SK-N-SH treated with all-trans-retinoic acid at 6 μM for 48 hours (cell line): Measurements from ENCODE around the gene STEAP1.

Experiments
- ATAC-seq: fragments of 200-7000 bp; cut with Tn5 transposase; 3 replicates; pipeline ENCODE4 v1.9.1; 2020; ENCODE audit warnings: mild to moderate bottlenecking, moderate library complexity
- ARNTL ChIP-seq: fragments of 450-650 bp; formaldehyde crosslinking; IDR thresholded peaks from 2 replicates; pipeline ENCODE4 v1.5.0; 2020; ENCODE audit warnings: low read depth, mild to moderate bottlenecking, moderate library complexity, borderline replicate concordance
- BACH2 ChIP-seq: fragments of 250-450 bp; sonication (Bioruptor Pico); IDR thresholded peaks from 2 replicates; pipeline ENCODE4 v1.9.0; 2021; ENCODE audit warnings: mild to moderate bottlenecking, borderline replicate concordance
- CREB5 ChIP-seq: fragments of 250-450 bp; sonication (Bioruptor Pico); IDR thresholded peaks from 2 replicates; pipeline ENCODE4 v1.5.1; 2020; ENCODE audit warnings: low read depth, mild to moderate bottlenecking, moderate library complexity
- ESRRG ChIP-seq: fragments of 250-450 bp; sonication (Bioruptor Pico); IDR thresholded peaks from 2 replicates; pipeline ENCODE4 v1.6.1; 2021; ENCODE audit warnings: mild to moderate bottlenecking
- ISL1 ChIP-seq: fragments of 250-450 bp; sonication (Bioruptor Pico); IDR thresholded peaks from 2 replicates; pipeline ENCODE4 v2.1.2; 2022; ENCODE audit warnings: mild to moderate bottlenecking, moderate library complexity
- OSR1 ChIP-seq: fragments of 250-450 bp; sonication (Bioruptor Pico); IDR thresholded peaks from 2 replicates; pipeline ENCODE4 v1.8.0; 2022; ENCODE audit warnings: moderate library complexity, mild to moderate bottlenecking, inconsistent platforms
- POU6F1 ChIP-seq: fragments of 250-450 bp; sonication (Bioruptor Pico); IDR thresholded peaks from 2 replicates; pipeline ENCODE4 v1.8.0; 2021; ENCODE audit warnings: low read depth, mild to moderate bottlenecking, moderate library complexity, borderline replicate concordance
- PPARA ChIP-seq: fragments of 250-450 bp; sonication (Bioruptor Pico); IDR thresholded peaks from 2 replicates; pipeline ENCODE4 v1.5.0; 2020; ENCODE audit warnings: mild to moderate bottlenecking, borderline replicate concordance
- RARB ChIP-seq: fragments of 250-450 bp; sonication (Bioruptor Pico); IDR thresholded peaks from 2 replicates; pipeline ENCODE4 v1.8.0; 2021; ENCODE audit warnings: mild to moderate bottlenecking, moderate library complexity
- SNAI2 ChIP-seq: fragments of 250-450 bp; sonication (Bioruptor Pico); IDR thresholded peaks from 2 replicates; pipeline ENCODE4 v1.5.0; 2020; ENCODE audit warnings: mild to moderate bottlenecking, moderate library complexity
- TCF4 ChIP-seq: fragments of 250-450 bp; sonication (Bioruptor Pico); IDR thresholded peaks from 2 replicates; pipeline ENCODE4 v1.8.0; 2021; ENCODE audit warnings: mild to moderate bottlenecking, moderate library complexity, borderline replicate concordance
- TOX ChIP-seq: fragments of 250-450 bp; sonication (Bioruptor Pico); IDR thresholded peaks from 2 replicates; pipeline ENCODE4 v1.8.0; 2021; ENCODE audit warnings: mild to moderate bottlenecking, moderate library complexity, borderline replicate concordance
- ZC3H10 ChIP-seq: fragments of 250-450 bp; sonication (Bioruptor Pico); IDR thresholded peaks from 2 replicates; pipeline ENCODE4 v1.5.1; 2021; ENCODE audit warnings: mild to moderate bottlenecking, moderate library complexity
- ZFP30 ChIP-seq: fragments of 450-650 bp; formaldehyde crosslinking; IDR thresholded peaks from 2 replicates; pipeline ENCODE4 v1.5.0; 2022; ENCODE audit warnings: mild to moderate bottlenecking, moderate library complexity
- ZNF565 ChIP-seq: fragments of 450-650 bp; formaldehyde crosslinking; conservative IDR thresholded peaks from 2 replicates; pipeline ENCODE4 v1.5.0; 2020; ENCODE audit warnings: low read depth, mild to moderate bottlenecking, moderate library complexity
- ZNF70 ChIP-seq: fragments of 450-650 bp; formaldehyde crosslinking; IDR thresholded peaks from 2 replicates; pipeline ENCODE4 v1.5.0; 2020; ENCODE audit warnings: mild to moderate bottlenecking, moderate library complexity
- ZNF8 ChIP-seq: fragments of 450-650 bp; formaldehyde crosslinking; IDR thresholded peaks from 2 replicates; pipeline ENCODE4 v1.5.0; 2020; ENCODE audit warnings: mild to moderate bottlenecking, moderate library complexity
- TF ChIP-seq, protein P1 (sequence below): fragments of 250-450 bp; sonication (Bioruptor Pico); IDR thresholded peaks from 2 replicates; pipeline ENCODE4 v1.8.0; 2020; ENCODE audit warnings: mild to moderate bottlenecking, moderate library complexity, borderline replicate concordance
- TF ChIP-seq, protein P2 (sequence below): fragments of 250-450 bp; sonication (Bioruptor Pico); IDR thresholded peaks from 2 replicates; pipeline ENCODE4 v1.5.0; 2020; ENCODE audit warnings: mild to moderate bottlenecking, moderate library complexity
- TF ChIP-seq, protein P3 (sequence below): fragments of 250-450 bp; sonication (Bioruptor Pico); IDR thresholded peaks from 2 replicates; pipeline ENCODE4 v1.5.1; 2021; ENCODE audit warnings: mild to moderate bottlenecking, moderate library complexity

The STEAP1 gene

GRCh38 chr7:90175667-90176066 is 21.4 kb downstream of the STEAP1 start (continued):
- TF ChIP-seq TOX (CRISPR knock-in tag) = no peak
- no peak for TF ChIP-seq PPARA (CRISPR knock-in tag)
- TF ChIP-seq, protein P1, sequence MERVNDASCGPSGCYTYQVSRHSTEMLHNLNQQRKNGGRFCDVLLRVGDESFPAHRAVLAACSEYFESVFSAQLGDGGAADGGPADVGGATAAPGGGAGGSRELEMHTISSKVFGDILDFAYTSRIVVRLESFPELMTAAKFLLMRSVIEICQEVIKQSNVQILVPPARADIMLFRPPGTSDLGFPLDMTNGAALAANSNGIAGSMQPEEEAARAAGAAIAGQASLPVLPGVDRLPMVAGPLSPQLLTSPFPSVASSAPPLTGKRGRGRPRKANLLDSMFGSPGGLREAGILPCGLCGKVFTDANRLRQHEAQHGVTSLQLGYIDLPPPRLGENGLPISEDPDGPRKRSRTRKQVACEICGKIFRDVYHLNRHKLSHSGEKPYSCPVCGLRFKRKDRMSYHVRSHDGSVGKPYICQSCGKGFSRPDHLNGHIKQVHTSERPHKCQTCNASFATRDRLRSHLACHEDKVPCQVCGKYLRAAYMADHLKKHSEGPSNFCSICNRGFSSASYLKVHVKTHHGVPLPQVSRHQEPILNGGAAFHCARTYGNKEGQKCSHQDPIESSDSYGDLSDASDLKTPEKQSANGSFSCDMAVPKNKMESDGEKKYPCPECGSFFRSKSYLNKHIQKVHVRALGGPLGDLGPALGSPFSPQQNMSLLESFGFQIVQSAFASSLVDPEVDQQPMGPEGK (CRISPR knock-in tag) = no peak
- TF ChIP-seq OSR1 (CRISPR knock-in tag) = no peak

- TF ChIP-seq PPARA (CRISPR knock-in tag) = no peak
- TF ChIP-seq ZNF70 (CRISPR knock-in tag) = no peak
- TF ChIP-seq OSR1 (CRISPR knock-in tag) = no peak
- TF ChIP-seq ZNF565 (CRISPR knock-in tag) = no peak
- no peak for ATAC-seq
Observed at GRCh38 chr7:90176195-90176594, 21.9 kb downstream of the STEAP1 start.

- ATAC-seq = no peak; the same call in 2 of the 3 replicates
- TF ChIP-seq ZC3H10 (CRISPR knock-in tag) (no peak), RARB (CRISPR knock-in tag) (no peak), ARNTL (no peak), ZNF70 (CRISPR knock-in tag) (no peak), TCF4 (CRISPR knock-in tag) (no peak), ISL1 (CRISPR knock-in tag) (no peak), ZFP30 (CRISPR knock-in tag) (no peak), BACH2 (no peak), SNAI2 (no peak), ZNF565 (CRISPR knock-in tag) (no peak), OSR1 (CRISPR knock-in tag) (no peak), ESRRG (no peak), ZNF8 (no peak), CREB5 (CRISPR knock-in tag) (no peak)
- TF ChIP-seq, protein P1 (CRISPR knock-in tag) = no peak
- TF ChIP-seq, protein P2, sequence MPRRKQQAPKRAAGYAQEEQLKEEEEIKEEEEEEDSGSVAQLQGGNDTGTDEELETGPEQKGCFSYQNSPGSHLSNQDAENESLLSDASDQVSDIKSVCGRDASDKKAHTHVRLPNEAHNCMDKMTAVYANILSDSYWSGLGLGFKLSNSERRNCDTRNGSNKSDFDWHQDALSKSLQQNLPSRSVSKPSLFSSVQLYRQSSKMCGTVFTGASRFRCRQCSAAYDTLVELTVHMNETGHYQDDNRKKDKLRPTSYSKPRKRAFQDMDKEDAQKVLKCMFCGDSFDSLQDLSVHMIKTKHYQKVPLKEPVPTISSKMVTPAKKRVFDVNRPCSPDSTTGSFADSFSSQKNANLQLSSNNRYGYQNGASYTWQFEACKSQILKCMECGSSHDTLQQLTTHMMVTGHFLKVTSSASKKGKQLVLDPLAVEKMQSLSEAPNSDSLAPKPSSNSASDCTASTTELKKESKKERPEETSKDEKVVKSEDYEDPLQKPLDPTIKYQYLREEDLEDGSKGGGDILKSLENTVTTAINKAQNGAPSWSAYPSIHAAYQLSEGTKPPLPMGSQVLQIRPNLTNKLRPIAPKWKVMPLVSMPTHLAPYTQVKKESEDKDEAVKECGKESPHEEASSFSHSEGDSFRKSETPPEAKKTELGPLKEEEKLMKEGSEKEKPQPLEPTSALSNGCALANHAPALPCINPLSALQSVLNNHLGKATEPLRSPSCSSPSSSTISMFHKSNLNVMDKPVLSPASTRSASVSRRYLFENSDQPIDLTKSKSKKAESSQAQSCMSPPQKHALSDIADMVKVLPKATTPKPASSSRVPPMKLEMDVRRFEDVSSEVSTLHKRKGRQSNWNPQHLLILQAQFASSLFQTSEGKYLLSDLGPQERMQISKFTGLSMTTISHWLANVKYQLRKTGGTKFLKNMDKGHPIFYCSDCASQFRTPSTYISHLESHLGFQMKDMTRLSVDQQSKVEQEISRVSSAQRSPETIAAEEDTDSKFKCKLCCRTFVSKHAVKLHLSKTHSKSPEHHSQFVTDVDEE = no peak
- TF ChIP-seq, protein P3, sequence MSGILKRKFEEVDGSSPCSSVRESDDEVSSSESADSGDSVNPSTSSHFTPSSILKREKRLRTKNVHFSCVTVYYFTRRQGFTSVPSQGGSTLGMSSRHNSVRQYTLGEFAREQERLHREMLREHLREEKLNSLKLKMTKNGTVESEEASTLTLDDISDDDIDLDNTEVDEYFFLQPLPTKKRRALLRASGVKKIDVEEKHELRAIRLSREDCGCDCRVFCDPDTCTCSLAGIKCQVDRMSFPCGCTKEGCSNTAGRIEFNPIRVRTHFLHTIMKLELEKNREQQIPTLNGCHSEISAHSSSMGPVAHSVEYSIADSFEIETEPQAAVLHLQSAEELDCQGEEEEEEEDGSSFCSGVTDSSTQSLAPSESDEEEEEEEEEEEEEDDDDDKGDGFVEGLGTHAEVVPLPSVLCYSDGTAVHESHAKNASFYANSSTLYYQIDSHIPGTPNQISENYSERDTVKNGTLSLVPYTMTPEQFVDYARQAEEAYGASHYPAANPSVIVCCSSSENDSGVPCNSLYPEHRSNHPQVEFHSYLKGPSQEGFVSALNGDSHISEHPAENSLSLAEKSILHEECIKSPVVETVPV (CRISPR knock-in tag) = no peak
Observed at GRCh38 chr7:90178166-90178565, 23.9 kb downstream of the STEAP1 start.

GRCh38 chr7:90178679-90179278 is 24.5 kb downstream of the STEAP1 start:
- ATAC-seq = peak; percentile 92

More at GRCh38 chr7:90178679-90179278, 24.5 kb downstream of the STEAP1 start:
- 0 out of 2 replicates have a peak, but pooled peaks have one; percentile 18 for TF ChIP-seq POU6F1
- no peak for TF ChIP-seq ZNF8
- 0 out of 2 replicates have a peak, but pooled peaks have one; percentile 29 for TF ChIP-seq OSR1 (CRISPR knock-in tag)
- TF ChIP-seq, all 23 proteins: peak for 2
